GM12874 (cell line): ENCODE measurements around the gene TUBB.

Experiments
- TF ChIP-seq, protein P1 (sequence below): IDR thresholded peaks from 2 replicates; pipeline ENCODE4 v1.5.1; 2011; ENCODE audit warnings: low read depth, mild to moderate bottlenecking, control low read depth, low read length, moderate library complexity; ENCODE audit not compliant: insufficient read depth

The TUBB gene

DNA sequence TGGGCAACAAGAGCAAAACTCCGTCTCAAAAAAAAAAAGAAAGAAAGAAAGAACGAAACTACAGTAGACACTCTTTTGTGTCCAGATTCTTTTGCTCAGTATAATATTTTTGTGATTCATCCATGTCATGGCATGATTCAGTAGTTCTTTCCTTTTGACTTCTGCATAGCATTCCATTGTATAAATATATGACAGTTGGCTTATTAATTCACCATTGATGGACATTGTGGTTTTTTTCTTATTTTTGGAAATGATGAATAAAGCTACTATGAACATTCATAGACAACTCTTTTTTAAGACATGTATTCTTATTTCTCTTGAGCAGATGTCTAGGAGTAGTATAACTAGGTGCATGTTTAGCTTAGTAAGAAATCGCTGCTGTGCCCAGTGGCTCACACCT lies 34.5 kb downstream of the TUBB start:
- TF ChIP-seq, protein P1, sequence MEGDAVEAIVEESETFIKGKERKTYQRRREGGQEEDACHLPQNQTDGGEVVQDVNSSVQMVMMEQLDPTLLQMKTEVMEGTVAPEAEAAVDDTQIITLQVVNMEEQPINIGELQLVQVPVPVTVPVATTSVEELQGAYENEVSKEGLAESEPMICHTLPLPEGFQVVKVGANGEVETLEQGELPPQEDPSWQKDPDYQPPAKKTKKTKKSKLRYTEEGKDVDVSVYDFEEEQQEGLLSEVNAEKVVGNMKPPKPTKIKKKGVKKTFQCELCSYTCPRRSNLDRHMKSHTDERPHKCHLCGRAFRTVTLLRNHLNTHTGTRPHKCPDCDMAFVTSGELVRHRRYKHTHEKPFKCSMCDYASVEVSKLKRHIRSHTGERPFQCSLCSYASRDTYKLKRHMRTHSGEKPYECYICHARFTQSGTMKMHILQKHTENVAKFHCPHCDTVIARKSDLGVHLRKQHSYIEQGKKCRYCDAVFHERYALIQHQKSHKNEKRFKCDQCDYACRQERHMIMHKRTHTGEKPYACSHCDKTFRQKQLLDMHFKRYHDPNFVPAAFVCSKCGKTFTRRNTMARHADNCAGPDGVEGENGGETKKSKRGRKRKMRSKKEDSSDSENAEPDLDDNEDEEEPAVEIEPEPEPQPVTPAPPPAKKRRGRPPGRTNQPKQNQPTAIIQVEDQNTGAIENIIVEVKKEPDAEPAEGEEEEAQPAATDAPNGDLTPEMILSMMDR = no peak

DNA sequence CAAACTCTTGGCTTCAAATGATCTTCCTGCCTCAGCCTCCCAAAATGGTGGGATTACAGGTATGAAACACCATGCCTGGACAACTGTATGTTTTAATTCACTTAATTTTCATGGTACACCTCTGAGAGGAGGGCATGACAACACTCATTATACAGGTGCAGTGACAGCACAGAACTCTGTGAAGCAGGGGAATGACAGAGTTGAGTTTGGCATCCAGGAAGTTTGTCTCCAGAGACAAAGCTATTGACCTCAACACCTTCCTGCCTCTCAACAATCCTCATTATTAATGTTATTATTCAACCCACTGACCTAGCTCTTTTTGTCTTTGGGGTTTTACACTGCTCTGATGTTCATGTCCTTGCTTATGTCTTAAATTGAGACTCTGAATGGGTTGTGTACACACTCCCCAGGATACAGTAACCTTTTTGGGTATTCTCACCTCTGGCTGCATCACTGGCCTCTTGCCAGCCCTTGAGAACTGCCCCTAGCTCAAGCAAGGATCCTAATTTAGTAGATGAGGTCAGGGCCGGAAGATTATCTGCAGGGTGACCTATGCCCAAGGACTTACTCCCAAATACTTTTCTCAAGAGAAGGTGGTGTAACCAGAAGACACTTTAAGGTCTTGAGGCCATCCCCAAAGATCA lies 37.2 kb downstream of the TUBB start:
- TF ChIP-seq, protein P1 = no peak

DNA sequence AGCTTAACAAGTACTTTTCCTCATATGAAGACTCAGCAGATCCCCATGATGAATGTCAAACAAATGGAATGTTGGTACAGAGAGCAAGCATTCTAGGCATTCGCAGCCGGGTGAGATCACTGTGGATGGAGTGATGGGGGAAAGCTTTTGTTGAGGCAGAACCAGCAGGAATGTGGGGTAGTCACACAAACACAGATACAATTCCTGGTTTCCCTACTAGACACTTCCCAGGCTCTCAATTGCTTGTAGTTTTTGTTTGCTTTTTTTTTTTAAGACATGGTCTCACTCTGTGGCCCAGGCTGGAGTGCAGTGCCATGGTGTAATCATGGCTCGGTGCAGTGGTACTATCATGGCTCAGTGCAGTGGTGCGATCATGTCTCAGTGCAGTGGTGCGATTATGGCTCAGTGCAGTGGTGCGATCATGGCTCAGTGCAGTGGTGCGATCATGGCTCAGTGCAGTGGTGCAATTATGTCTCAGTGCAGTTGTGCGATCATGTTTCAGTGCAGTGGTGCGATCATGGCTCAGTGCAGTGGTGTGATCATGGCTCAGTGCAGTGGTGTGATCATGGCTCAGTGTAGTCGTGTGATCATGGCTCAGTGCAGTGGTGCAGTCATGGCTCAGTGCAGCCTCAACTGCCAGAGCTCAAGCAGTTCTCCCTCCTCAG lies 39.6 kb downstream of the TUBB start:
- TF ChIP-seq, protein P1 = no peak

DNA sequence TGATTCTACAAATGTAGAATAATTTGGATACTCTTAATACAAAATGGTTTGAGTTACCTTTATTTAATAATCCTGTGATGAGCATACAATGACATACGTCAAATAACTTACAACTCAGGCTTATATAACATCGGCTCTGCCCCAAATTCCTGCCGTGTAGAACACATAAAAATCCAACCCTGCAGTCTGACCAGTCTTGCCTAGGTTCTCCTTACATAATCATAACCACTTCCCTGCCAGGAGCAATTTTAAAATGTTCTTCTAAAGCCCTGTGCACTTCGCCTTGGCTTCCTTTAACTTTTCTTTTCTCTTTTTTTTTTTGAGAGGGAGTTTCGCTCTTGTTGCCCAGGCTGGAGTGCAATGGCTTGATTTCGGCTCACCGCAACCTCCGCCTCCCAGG lies 40.4 kb downstream of the TUBB start:
- TF ChIP-seq, protein P1 = no peak

DNA sequence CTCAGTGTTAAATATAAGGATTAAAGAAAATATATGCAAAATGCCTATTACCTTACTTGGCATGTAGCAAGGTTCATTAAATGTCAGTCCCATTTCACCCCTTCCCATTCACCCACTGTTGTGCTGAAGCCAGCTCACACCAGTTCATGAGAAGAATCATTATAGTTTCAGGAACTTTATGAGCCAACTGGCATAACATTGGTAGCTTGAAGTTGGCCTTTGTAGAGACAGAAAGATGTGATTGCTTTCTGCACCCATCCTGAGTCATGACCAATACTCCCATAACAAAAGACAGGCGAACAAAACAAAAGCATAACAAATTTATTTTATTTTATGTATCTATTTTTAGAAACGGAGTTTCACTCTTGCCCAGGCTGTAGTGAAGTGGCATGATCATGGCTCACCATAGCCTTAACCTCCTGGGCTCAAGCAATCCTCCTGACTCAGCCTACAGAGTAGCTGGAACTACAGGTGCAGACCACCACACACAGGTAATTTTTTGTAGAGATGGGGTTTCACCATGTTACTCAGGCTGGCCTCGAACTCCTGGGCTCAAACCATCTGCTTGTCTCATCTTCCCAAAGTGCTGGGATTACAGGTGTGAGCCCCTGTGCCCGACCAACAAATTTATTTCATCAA lies 41.8 kb downstream of the TUBB start:
- TF ChIP-seq, protein P1 = no peak

DNA sequence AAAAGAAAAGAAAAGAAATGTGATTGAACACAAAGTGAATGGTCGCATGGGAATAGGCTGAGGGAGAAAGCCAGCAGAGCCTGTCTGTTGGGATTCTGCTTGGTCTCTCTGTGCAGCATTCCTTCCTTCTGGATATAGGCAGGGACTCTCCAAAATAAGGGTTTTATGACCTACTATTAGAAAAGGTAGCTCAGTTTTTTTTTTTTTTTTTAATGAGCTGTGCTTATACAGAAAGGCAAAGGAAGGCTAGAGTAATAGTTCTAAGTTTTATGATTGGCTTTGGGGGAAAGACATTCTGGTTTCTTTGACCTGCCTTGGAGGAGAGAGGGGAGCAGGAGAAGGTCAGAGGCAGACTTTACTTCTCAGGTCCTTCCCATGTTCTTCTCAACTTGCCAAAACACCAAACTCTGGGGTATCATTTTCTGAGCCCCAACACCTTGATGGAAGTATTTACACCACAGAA lies 43.0 kb downstream of the TUBB start:
- TF ChIP-seq, protein P1 = no peak

DNA sequence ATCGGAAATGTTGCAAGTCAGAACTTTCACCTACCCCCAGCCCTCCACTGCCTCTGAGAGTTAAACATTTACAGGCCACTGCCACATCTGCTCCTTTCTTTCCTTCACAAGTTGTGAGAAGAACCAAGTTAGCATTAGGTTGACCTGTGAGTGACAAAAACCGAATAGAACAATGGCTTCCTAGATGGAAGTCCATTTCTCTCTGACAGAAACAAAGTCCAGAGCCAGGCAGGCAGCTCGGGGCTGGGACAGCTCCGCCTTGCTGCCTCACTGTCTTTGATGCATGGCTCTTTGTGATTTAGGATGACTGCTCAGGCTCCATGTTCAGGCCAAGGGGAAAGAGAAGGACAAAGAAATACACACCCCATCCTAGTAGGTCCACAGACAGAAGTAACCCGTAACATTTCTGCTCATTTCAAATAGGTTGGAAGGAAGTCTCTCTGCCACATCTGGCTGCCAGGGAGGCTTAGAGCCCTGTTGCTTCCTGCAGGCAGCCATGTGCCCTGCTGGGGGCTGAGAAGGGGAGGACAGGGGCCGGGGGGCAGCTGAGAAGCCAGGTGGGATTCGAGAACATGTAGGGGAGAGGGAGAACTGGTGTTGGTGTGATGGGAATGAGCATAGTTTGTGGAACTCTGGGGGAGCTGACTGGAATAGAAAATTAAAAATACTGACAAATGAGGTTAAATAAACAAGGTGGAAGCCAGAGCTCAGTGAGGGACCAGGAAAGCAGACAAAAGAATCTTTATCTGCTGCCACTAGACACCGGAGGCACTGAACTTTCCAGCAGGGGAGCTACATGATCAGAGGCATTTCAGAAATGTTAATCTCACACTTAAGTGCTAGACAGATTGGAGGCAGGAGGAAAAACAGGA lies 43.7 kb downstream of the TUBB start:
- TF ChIP-seq, protein P1 = no peak
